A673 (cell line): ENCODE results near the gene WDFY3.

ENCODE experiments used
- EZH2 ChIP-seq: fragments of 200-600 bp; sonication (generic); IDR thresholded peaks from 2 replicates; pipeline ENCODE4 v1.6.1; 2017; ENCODE audit warnings: borderline replicate concordance, low read depth, mild to moderate bottlenecking, mixed read lengths, antibody characterized with exemption, low read length; ENCODE audit not compliant: poor library complexity, severe bottlenecking
- TF ChIP-seq, protein P1 (sequence below): fragments of 300-800, 200-600 bp; sonication (generic); conservative IDR thresholded peaks from 2 replicates; pipeline ENCODE4 v1.5.1; 2017; ENCODE audit warnings: low read depth, mild to moderate bottlenecking, antibody characterized with exemption, low read length, moderate library complexity, mixed read lengths

DNA sequence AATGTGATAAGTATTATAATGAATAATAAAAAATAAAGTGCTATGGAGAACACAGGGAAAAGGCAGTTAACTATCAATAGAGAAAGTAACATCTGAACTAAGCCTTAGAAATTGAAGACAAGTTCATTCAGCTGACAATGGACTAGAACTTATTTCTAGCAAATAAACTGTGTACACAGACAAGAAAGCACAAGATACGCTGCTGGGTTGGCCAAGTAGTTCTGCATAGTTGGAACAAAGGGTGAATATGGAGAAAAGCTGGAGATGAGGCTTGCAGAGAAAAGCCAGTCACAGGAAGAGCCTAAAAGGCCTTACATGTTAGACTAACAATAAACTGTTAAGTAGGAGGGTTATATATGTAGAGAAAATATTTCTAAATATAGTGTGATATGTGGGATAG lies 71.2 kb downstream of the WDFY3 start:
- TF ChIP-seq, protein P1, sequence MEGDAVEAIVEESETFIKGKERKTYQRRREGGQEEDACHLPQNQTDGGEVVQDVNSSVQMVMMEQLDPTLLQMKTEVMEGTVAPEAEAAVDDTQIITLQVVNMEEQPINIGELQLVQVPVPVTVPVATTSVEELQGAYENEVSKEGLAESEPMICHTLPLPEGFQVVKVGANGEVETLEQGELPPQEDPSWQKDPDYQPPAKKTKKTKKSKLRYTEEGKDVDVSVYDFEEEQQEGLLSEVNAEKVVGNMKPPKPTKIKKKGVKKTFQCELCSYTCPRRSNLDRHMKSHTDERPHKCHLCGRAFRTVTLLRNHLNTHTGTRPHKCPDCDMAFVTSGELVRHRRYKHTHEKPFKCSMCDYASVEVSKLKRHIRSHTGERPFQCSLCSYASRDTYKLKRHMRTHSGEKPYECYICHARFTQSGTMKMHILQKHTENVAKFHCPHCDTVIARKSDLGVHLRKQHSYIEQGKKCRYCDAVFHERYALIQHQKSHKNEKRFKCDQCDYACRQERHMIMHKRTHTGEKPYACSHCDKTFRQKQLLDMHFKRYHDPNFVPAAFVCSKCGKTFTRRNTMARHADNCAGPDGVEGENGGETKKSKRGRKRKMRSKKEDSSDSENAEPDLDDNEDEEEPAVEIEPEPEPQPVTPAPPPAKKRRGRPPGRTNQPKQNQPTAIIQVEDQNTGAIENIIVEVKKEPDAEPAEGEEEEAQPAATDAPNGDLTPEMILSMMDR: no peak
- TF ChIP-seq EZH2: no peak
